ENCODE results near the gene SHB. TPM values are rescaled to one million over a fixed set of nuclear protein-coding genes. Genes with fewer than 3 reads are reported as not detected.

SHB gene
- total and polyA plus RNA-seq, 2 of the 8 experiments (the other 6 are each of a cell fraction or from before 2014, with no cell fraction given), result 4.1 to 12.6 TPM

DNA sequence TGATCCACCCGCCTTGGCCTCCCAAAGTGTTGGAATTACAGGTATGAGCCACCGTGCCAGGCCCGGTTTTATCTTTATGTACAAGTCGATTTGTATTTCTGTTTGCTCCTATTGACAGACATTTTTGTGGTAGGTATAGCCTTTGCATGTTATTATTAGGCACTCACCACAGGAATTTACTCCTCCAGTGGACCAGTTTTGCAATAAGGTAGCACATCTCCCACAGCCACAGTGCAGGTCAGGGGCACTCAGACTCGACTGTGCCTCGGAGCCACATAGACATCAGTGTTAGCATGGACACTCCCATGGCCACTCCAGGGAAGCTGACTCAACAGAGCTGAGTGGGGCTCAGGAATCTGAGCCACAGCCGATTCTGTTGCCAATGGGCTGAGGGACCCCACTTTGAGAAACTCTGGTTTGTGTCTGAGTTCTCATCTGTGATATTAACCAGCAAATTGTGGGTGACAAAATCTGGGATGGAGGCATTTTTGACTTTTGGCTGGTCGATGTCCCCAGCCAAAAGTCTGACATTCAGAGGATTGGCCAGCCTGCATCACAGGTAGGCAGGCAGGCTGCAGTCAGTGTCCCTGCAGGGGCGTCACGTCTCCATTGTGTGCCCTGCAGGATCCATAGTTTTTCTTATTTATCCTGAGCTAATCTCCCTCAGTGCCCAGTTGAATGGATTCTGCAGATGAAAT lies 15.0 kb upstream of the SHB start (continued):
- TF ChIP-seq, protein P1, sequence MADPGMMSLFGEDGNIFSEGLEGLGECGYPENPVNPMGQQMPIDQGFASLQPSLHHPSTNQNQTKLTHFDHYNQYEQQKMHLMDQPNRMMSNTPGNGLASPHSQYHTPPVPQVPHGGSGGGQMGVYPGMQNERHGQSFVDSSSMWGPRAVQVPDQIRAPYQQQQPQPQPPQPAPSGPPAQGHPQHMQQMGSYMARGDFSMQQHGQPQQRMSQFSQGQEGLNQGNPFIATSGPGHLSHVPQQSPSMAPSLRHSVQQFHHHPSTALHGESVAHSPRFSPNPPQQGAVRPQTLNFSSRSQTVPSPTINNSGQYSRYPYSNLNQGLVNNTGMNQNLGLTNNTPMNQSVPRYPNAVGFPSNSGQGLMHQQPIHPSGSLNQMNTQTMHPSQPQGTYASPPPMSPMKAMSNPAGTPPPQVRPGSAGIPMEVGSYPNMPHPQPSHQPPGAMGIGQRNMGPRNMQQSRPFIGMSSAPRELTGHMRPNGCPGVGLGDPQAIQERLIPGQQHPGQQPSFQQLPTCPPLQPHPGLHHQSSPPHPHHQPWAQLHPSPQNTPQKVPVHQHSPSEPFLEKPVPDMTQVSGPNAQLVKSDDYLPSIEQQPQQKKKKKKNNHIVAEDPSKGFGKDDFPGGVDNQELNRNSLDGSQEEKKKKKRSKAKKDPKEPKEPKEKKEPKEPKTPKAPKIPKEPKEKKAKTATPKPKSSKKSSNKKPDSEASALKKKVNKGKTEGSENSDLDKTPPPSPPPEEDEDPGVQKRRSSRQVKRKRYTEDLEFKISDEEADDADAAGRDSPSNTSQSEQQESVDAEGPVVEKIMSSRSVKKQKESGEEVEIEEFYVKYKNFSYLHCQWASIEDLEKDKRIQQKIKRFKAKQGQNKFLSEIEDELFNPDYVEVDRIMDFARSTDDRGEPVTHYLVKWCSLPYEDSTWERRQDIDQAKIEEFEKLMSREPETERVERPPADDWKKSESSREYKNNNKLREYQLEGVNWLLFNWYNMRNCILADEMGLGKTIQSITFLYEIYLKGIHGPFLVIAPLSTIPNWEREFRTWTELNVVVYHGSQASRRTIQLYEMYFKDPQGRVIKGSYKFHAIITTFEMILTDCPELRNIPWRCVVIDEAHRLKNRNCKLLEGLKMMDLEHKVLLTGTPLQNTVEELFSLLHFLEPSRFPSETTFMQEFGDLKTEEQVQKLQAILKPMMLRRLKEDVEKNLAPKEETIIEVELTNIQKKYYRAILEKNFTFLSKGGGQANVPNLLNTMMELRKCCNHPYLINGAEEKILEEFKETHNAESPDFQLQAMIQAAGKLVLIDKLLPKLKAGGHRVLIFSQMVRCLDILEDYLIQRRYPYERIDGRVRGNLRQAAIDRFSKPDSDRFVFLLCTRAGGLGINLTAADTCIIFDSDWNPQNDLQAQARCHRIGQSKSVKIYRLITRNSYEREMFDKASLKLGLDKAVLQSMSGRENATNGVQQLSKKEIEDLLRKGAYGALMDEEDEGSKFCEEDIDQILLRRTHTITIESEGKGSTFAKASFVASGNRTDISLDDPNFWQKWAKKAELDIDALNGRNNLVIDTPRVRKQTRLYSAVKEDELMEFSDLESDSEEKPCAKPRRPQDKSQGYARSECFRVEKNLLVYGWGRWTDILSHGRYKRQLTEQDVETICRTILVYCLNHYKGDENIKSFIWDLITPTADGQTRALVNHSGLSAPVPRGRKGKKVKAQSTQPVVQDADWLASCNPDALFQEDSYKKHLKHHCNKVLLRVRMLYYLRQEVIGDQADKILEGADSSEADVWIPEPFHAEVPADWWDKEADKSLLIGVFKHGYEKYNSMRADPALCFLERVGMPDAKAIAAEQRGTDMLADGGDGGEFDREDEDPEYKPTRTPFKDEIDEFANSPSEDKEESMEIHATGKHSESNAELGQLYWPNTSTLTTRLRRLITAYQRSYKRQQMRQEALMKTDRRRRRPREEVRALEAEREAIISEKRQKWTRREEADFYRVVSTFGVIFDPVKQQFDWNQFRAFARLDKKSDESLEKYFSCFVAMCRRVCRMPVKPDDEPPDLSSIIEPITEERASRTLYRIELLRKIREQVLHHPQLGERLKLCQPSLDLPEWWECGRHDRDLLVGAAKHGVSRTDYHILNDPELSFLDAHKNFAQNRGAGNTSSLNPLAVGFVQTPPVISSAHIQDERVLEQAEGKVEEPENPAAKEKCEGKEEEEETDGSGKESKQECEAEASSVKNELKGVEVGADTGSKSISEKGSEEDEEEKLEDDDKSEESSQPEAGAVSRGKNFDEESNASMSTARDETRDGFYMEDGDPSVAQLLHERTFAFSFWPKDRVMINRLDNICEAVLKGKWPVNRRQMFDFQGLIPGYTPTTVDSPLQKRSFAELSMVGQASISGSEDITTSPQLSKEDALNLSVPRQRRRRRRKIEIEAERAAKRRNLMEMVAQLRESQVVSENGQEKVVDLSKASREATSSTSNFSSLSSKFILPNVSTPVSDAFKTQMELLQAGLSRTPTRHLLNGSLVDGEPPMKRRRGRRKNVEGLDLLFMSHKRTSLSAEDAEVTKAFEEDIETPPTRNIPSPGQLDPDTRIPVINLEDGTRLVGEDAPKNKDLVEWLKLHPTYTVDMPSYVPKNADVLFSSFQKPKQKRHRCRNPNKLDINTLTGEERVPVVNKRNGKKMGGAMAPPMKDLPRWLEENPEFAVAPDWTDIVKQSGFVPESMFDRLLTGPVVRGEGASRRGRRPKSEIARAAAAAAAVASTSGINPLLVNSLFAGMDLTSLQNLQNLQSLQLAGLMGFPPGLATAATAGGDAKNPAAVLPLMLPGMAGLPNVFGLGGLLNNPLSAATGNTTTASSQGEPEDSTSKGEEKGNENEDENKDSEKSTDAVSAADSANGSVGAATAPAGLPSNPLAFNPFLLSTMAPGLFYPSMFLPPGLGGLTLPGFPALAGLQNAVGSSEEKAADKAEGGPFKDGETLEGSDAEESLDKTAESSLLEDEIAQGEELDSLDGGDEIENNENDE (IDR thresholded peaks at IDR 0.05; ENCODE audit: insufficient replicate concordance, low read length), result no peak
- TF ChIP-seq TEAD4 (IDR thresholded peaks at IDR 0.05; ENCODE audit: low read depth, low read length), result no peak
- TF ChIP-seq SIRT6 (IDR thresholded peaks at IDR 0.05; ENCODE audit: low read length), result no peak
